A549 (cell line): ENCODE data around the gene ZHX3.

Experiments used
- CBX2 ChIP-seq: fragments of 200-600 bp; sonication (generic); IDR thresholded peaks from 2 replicates; pipeline ENCODE4 v1.6.1; 2016; ENCODE audit warnings: low read depth, mild to moderate bottlenecking, borderline replicate concordance
- CEBPB ChIP-seq, 2 experiments: fragments of >200 bp in 1 of 2; sonication (Bioruptor Twin) in 1 of 2; formaldehyde crosslinking in 1 of 2; IDR thresholded peaks; 2 replicates each; pipeline ENCODE4 v1.6.1; 2012 to 2016
- CHD4 ChIP-seq: fragments of 200-600 bp; sonication (generic); IDR thresholded peaks from 2 replicates; pipeline ENCODE4 v1.6.1; 2016; ENCODE audit warnings: antibody characterized with exemption, mild to moderate bottlenecking, borderline replicate concordance
- CTCF ChIP-seq: fragments of >200 bp; sonication (Bioruptor Twin); formaldehyde crosslinking; IDR thresholded peaks from 3 replicates; pipeline ENCODE4 v1.5.1; 2016
- KDM5A ChIP-seq: fragments of 200-600 bp; sonication (generic); IDR thresholded peaks from 2 replicates; pipeline ENCODE4 v1.6.1; 2016; ENCODE audit warnings: antibody characterized with exemption, mild to moderate bottlenecking
- MAX ChIP-seq: IDR thresholded peaks from 2 replicates; pipeline ENCODE4 v1.6.1; 2012
- PBX3 ChIP-seq: IDR thresholded peaks from 2 replicates; pipeline ENCODE4 v1.6.1; 2012
- POLR2A ChIP-seq: IDR thresholded peaks from 2 replicates; pipeline ENCODE4 v1.6.1; 2012; ENCODE audit warnings: mild to moderate bottlenecking, low read length
- RAD21 ChIP-seq, 2 experiments: fragments of >200 bp in 1 of 2; sonication (Bioruptor Twin) in 1 of 2; formaldehyde crosslinking in 1 of 2; IDR thresholded peaks in 1 of 2; conservative IDR thresholded peaks in 1 of 2; 2 replicates in 1 of 2; 3 replicates in 1 of 2; pipeline ENCODE4 v1.6.1; 2012 to 2018; ENCODE audit warnings: inconsistent platforms in 1 of 2
- RFX5 ChIP-seq: fragments of 450-650 bp; IDR thresholded peaks from 2 replicates; pipeline ENCODE4 v1.7.1; 2014; ENCODE audit warnings: antibody characterized with exemption, mild to moderate bottlenecking, moderate library complexity
- USF2 ChIP-seq: fragments of 450-650 bp; IDR thresholded peaks from 2 replicates; pipeline ENCODE4 v1.6.1; 2014; ENCODE audit warnings: antibody characterized with exemption
- ZC3H11A ChIP-seq: fragments of 450-650 bp; IDR thresholded peaks from 2 replicates; pipeline ENCODE4 v1.6.1; 2014; ENCODE audit warnings: antibody characterized with exemption, mild to moderate bottlenecking

DNA sequence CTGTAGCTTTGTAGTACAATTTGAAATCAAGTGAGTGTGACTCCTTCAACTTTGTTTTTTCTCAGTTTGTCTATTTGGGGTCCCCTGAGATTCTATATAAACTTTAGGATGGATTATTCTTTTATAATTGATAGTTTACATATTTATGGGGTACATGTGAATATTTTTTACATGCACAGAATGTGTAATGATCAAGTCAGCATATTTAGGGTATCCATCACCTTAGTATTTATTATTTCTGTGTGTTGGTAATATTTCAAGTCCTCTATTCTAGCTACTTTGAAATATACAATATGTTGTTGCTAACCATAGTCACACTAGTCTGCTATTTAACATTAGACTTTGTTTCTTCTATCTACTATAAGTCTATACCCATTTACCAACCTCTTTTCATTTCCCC lies 129.9 kb downstream of the ZHX3 start:
- TF ChIP-seq POLR2A (no peak), CTCF (no peak), ZC3H11A (no peak), CHD4 (no peak), USF2 (no peak), CBX2 (no peak), RAD21 (conservative IDR thresholded peaks at IDR 0.05 in 1 of 2, IDR thresholded peaks at IDR 0.05 in 1 of 2) (no peak), RFX5 (no peak), MAX (no peak), PBX3 (no peak), CEBPB (IDR thresholded peaks at IDR 0.05) (no peak), KDM5A (no peak)
